ENCODE measurements around the gene ZNF496.
"Not testable (repeated sequence)": the region's sequence is repeated elsewhere in the genome, so short reads cannot be mapped to it uniquely, and the experiment has no call there.

ZNF496 gene

DNA sequence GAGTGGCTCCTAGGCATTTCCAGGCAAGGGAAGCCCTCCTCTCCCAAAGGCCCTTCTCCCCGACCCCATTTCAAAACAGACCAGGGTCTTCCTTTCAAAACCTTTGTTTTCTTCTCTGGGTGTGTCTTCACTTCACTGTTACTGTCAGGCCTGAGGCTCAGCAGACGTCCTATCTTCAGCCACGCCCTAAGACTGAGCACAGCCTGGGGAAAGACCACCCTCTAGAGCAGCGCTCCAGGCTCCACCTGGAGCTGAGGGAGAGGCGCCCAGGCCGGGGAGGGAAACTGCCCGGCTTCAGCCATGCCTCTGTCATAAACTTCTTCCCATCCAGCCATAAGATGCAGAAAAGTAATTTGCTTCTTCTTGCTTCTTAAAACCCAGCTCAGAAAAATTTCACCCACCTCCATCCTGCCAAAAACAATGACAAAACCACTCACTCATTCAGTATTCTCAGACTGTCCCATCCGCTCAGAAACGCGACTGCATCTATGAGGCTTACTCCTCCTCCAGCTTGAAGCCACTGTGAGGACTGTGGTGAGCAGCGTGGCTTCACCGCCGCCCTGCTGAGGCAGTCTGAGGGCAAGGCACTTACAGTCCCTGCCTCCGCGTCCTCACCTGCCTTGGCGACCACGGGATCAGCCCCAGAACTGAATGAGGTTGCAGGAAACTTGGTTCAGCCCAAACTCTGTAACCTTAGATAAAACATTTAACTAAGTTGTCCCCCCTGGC lies 39.7 kb downstream of the ZNF496 start:
- DNase-seq: no peak

DNA sequence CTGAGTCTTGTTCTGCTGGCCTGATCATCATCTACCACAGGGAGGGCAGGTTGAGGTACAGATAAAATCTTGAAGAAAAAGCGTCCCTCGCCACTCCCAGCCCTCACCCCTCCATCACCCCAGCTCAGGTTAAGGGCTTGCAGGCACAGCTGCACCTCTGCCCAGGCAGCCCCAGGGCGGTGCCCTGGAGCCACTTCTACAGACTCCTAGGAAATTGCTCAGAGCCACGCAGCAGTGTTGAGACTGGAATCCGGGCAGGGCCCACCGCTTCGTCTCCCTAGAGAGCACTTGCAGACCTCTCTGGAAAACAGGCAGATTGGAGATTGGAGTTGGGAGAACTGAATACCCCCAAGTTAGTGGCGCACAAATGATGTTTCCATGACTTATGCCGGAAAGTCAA lies 40.5 kb downstream of the ZNF496 start:
- DNase-seq: no peak

DNA sequence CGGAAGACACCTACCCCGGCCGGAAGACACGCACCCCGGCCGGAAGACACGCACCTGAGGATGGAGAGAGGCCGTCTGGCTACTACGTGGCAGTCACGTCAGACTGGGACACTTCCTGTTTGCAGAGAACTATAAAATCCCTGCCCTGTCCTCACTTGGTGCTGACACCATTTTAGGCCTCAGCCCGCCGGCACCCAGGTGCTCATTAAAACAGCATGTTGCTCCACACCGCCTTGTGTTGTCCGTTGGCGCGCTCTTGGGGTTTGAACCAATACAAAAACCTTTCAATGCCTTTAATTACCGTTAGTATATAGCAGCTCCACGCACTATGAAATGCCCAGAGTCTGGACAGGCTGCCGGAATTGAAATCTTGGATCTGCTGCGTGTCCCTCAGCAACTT lies 41.1 kb downstream of the ZNF496 start:
- no peak for DNase-seq

DNA sequence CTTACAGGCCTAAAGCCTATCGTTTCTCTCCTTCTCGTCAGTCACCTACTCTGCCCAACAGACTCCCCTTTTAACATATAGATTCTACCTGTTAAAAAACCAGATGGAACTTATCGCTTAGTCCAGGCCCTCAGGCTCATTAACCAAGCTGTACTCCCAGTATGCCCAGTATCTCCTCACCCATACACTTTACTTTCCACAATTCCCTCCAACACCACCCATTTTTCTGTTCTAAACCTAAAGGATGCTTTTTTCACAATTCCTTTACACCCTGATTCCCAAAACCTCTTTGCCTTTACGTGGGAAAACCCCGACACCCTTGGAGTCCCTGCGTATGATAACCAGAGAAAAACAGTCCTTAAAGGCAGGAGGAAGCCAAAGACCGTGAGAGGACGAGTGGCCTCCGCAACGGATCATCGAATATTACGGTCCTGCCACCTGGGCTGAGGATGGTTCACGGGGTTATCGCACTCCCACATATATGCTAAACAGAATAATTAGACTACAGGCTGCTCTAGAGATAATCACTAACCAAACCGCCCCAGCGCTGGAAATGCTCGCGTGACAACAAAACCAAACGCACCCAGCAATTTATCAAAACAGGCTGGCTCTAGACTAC lies 42.3 kb downstream of the ZNF496 start:
- not testable (repeated sequence) for DNase-seq

DNA sequence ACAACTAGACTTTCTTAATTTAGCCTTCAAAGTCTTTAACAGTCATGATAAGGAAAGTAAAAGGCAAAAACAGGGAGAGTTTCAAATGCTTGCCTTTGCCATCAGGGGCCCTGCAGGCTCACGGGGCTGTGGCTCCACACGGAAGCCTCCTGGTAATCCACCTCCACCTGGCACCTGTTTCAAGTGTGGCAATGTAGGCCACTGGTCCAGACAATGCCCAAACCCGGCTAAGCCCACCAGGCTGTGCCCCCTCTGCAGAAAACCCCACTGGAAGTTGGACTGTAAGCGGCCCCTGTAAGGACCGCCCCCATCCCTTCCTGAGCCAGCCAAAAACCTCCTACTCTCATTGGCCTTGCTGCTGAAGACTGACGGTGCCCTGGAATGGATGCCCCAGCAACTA lies 43.3 kb downstream of the ZNF496 start:
- DNase-seq: no peak

DNA sequence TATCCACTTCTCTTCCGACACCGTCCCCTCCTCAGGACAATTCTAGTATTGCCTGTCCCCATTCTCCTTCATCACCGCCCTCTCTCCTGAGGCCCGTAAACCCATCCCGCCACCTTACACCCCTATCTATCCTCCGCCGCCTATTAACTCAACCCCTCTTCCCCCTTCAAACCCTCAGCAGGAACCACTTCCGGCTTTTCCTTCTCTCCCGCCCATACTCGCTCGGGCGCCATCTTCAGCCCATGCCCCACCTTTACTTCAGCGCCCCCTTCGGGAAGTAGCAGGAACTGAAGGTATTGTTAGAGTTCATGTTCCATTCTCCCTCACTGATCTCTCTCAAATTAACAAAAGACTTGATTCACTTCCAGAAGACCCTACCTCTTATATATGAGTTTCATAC lies 44.2 kb downstream of the ZNF496 start:
- no peak for DNase-seq

DNA sequence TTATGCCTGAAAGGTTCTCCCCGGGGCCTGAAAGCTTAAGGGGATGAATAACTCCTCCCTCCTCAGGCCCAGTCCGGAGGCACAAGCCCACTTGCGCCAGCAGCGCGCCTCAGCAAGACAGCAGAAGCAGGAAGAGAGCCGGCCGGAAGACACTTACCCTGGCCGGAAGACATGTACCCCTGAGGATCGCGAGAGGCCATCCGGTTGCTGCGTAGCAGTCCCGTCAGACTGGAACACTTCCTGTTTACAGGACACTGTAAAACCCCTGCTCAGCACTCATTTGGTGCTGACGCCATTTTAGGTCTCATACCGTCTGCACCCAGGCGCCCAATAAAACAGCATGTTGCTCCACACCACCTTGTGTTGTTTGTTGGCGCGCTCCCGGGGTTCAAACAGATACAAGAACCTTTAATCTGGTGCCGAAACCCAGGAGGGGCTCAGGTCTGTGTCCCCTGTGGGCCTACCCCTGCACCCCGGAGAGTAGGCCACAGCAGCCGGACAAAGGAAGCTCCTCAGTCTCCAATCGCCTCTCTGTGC lies 45.5 kb downstream of the ZNF496 start:
- no peak for DNase-seq

DNA sequence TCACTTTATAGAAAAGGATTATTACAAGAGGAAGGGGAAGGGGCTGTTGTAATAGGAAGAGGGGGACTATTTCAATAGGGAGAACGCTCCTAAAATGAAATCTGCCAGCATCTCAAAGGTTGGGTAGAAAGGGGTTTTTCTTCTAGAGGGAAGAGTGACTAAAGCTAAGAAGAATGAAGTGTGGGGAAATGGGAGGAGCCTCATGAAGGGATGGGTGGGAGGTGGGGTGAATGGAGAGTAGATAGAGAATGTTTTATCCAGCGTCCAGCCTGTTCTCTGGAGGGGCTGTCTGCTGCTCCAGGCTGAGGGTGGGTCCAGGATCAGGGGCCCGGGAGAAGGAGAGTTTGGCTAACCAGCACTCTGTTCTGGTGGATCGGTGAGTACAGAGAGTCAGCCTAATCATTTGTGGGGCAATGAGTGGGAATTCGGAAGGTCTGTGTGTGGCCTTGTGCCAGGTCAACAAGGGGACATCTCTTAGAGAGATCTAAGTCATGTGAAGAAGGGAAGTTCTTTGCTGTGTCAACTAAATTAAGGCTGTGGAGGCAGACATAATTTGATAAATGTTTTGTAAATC lies 50.6 kb downstream of the ZNF496 start:
- no peak for DNase-seq

DNA sequence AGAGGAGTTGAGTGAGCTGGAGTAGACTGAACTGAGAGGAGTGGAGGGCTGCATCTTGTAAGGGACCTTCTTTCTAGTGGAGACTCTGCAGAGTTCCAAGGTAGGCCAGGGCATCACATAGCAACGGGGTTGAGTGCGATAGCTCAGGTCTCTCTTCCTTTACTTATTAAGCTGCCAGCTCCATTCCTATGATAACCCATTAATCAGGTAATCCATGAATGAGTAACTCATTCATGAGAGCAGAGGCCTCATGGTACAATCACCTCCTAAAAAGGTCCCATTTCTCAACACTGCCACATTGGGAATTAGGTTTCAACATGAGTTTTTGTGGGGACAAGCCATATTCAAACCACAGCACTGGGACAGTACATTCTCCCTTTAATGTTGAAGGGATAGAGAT lies 54.5 kb downstream of the ZNF496 start:
- DNase-seq: no peak

DNA sequence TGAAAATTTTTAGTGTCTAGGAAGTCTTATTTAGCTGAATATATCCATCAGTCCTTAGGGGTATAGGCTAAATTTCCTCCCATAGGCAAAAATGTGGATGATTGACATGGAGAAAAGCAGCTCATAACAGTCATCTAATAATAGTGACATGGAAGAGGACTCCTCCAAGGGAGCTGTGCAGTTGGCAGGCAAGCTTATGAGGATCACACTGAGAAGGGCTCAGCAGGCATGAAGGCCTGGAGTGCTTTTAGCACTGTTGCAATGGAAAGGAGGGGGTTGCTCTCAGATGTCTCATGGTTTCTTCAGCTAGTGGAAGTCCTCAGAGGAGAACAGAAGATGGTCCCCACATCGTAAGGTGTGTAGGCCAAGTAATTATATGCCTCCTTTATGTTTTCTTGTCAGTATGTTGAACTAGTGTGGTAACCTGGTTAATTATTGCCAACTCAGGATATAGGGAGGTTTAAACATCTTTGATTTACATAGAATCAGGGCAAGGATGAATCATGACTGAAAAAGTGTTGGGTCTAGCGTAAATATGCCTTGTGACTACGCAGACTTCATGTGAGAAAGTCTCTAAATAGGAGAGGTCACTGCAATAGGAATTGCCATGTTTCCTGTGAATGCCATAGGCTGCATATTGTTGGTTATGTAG lies 56.9 kb downstream of the ZNF496 start:
- no peak for DNase-seq

DNA sequence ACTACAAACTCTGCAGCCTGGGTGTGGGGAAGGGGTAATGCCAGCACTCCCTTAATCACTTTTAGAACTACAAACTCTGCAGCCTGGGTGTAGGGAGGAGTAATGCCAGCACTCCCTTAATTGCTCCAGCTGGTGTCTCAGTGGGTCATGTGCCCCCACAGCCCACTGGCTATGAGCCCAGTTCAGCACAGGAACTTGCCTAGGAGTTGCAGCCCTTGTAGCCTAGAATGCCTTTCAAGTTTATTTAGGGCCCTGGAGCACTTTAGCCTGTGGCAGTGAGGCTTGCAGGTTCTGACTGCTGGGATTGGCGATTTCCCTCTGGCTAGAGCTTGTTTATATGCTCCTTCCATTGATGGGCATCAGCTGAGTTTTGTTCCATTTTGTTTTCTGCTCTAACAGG lies 58.7 kb downstream of the ZNF496 start:
- DNase-seq: no peak

DNA sequence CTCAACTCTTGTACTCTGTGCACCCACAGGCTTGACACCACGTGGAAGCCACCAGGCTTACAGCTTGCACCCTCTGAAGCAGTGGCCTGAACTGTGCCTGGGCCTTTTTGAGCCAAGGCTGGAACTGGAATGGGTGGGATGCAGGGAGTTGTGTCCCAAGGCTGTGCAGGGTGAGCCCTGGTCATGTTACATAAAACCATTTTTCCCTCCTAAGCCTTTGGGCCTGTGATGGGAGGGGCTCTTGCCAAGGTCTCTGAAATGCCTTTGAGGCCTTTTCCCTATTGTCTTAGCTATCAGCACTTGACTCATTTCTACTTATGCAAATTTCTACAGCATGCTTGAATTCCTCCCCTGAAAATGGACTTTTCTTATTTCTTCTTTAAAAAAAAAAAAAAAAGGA lies 61.7 kb downstream of the ZNF496 start:
- DNase-seq: no peak

DNA sequence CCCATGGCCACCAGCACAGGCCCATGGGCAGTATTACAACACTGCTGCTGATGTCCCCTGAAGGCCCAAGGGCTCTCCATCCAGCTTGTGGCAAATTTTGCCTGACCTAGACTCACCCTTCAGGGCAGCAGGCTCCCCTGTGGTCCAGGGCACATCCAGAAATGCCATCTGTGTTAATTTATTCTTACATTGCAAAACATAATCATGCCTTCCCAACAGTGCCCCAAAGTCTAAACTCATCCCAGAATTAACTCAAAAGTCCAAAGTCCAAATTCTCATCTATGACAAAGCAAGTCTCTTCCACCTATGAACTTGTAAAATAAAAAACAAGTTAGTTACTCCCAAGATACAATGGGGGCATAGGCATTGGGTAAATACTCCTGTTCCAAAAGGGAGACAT lies 62.5 kb downstream of the ZNF496 start:
- no peak for DNase-seq

DNA sequence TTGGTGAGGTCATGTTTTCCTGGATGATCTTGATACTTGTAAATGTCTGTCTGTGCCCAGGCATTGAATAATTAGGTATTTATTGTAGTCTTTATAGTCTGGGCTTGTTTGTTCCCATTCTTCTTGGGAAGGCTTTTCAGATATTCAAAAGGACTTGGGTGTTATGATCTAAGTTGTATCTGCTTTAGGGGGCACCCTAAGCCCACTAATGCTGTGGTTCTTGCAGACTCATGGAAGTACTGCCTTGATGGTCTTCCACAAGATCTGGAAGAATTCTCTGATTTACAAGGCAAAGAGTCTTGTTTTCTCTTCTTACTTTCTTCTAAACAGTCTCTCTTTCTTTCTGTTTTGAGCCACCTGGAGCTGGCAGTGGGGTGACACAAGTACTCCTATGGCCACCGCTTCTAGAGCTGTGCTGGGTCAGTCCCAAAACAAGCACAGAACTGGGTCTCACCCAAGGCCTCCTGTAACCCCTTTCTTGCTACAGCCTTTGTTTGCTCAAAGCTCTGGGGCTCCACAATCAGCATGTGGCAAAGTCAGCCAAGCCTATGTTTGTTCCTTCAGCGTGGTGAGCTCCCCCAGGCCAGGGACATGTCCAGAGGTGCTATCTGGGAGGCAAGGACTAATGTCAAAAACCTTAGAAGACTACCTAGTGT lies 63.1 kb downstream of the ZNF496 start:
- DNase-seq: no peak

DNA sequence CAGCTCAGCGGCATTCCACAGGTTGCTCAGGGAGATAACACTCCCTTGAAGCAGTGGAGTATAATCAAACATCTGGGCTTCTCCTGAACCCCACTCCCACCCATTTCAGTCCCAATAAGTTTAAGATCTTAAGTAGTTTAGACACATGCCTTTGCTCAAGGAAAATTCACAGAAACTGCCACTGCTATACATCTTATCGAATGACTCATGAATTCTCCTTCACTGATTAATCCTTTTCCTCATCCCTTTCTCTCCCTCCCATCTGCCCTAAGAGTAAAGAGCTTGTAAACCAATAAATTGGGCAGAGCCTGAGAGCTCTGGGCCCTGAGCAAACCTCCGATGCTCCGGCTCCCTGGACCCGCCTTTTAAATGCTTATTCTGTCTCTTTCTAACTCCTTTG lies 65.6 kb downstream of the ZNF496 start:
- no peak for DNase-seq

DNA sequence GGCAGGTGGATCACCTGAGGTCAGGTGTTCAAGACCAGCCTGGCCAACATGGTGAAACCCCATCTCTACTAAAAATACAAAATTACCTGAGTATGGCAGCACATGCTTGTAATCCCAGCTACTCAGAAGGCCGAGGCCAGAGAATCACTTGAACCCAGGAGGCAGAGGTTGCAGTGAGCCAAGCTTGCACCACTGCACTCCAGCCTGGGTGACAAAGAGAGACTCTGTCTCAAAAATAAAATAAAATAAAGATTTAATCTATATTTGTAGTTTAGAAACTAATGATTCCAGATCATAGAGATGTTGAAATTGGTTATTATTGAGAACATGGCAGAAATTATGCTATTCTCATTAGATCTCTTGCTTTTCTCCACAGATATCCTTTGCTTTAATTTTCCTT lies 75.9 kb downstream of the ZNF496 start, which contains the start of gene VN1R5:
Gene VN1R5 (plus strand): TSS at position 301 of the 400 bp plus-strand sequence.
- DNase-seq: not testable (repeated sequence)

DNA sequence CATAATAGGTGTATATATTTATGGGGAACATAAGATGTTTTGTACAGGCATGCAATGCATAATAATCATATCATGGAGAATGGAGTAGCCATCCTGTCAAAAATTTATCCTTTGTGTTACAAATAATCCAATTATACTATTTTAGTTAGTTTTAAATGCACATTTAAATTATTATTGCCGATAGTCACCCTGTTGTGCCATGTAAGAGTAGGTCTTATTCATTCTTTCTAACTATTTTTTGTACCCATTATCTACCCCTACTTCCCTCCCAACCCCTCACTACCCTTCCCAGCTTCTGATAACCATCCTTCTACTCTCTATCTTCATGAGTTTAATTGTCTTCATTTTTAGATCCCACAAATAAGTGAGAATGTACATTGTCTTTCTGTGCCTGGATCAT lies 84.1 kb downstream of the ZNF496 start:
- no peak for DNase-seq

All from activated T-cell treated with anti-CD3 and anti-CD28 coated beads, Interleukin-2, amount 50 U/mL, for 1 hour (primary cell).